T-cell (primary cell): ENCODE measurements around the gene FSHR. TPM values are rescaled to one million over a fixed set of nuclear protein-coding genes. Genes with fewer than 3 reads are reported as not detected.

Experiments
- ATAC-seq, 4 experiments: fragments of 200-7000 bp in 3 of 4; fragments of 150-1000 bp in 1 of 4; cut with Tn5 transposase; replicated peaks in 1 of 4; 1 replicate in 3 of 4; 2 replicates in 1 of 4; pipeline ENCODE4 v1.10.0; 2021; ENCODE audit warnings: moderate library complexity in 3 of 4, mild to moderate bottlenecking in 2 of 4, moderate number of reproducible peaks in 1 of 4
- CTCF ChIA-PET, 2 donors: fragments of 300-600 bp; sonication (Branson Sonifier 250); formaldehyde crosslinking; loops; one replicate each; lab custom pipeline; 2022; ENCODE audit warnings: antibody characterized with exemption in 2 of 2; lab: Charles Lee
- POLR2A ChIA-PET, 2 donors: fragments of 300-600 bp; sonication (Branson Sonifier 250); formaldehyde crosslinking; loops; one replicate each; lab custom pipeline; 2022; ENCODE audit warnings: antibody characterized with exemption in 2 of 2; lab: Charles Lee
- DNase-seq, 35 experiments: peaks; one replicate each; pipeline versions ENCODE4 v3.0.0 to v3.0.0-alpha.2; 2013 to 2023
- H3K27ac ChIP-seq: one replicate; pipeline ENCODE4 v1.5.1; 2013; ENCODE audit warnings: low read length
- H3K27me3 ChIP-seq, 2 experiments: replicated peaks in 1 of 2; 1 replicate in 1 of 2; 2 replicates in 1 of 2; pipeline versions ENCODE4 v1.6.1 to v1.7.0; 2013; ENCODE audit warnings: low read length in 1 of 2, mixed read lengths in 1 of 2; ENCODE audit not compliant: control insufficient read depth in 2 of 2, insufficient read depth in 2 of 2; ENCODE audit errors: extremely low read depth in 1 of 2
- H3K36me3 ChIP-seq, 2 donors: 1 replicate in 1 of 2; 2 replicates in 1 of 2; pipeline versions ENCODE4 v1.6.1 to v1.7.0; 2013; ENCODE audit warnings: low read length in 1 of 2; ENCODE audit not compliant: control insufficient read depth in 2 of 2, insufficient read depth in 1 of 2; ENCODE audit errors: extremely low read depth in 1 of 2
- H3K4me1 ChIP-seq, 2 experiments: 1 replicate in 1 of 2; 2 replicates in 1 of 2; pipeline versions ENCODE4 v1.6.1 to v1.7.0; 2013; ENCODE audit warnings: low read length in 2 of 2, mixed read lengths in 1 of 2; ENCODE audit not compliant: insufficient read depth in 2 of 2, control insufficient read depth in 1 of 2; ENCODE audit errors: extremely low read depth in 1 of 2
- H3K4me3 ChIP-seq, 2 donors: 1 replicate in 1 of 2; 2 replicates in 1 of 2; pipeline versions ENCODE4 v1.5.1 to v1.7.0; 2013; ENCODE audit warnings: mild to moderate bottlenecking in 2 of 2, low read length in 1 of 2, moderate library complexity in 1 of 2; ENCODE audit not compliant: control insufficient read depth in 1 of 2; ENCODE audit errors: extremely low read depth in 1 of 2
- H3K9me3 ChIP-seq: 2 replicates; pipeline ENCODE4 v1.7.0; 2013
- H3K27ac Mint-ChIP-seq, 2 donors: one replicate each; pipeline ENCODE4 v1.8.0; 2020 to 2021; ENCODE audit warnings: mild to moderate bottlenecking in 2 of 2, mixed read lengths in 2 of 2
- H3K27me3 Mint-ChIP-seq, 2 donors: one replicate each; pipeline ENCODE4 v1.8.0; 2021 to 2022; ENCODE audit warnings: mixed read lengths in 2 of 2
- H3K36me3 Mint-ChIP-seq: one replicate; pipeline ENCODE4 v1.8.0; 2021; ENCODE audit warnings: mixed read lengths
- H3K4me1 Mint-ChIP-seq, 3 donors: one replicate each; pipeline ENCODE4 v1.8.0; 2020 to 2022; ENCODE audit warnings: mixed read lengths in 3 of 3, mild to moderate bottlenecking in 1 of 3
- H3K4me3 Mint-ChIP-seq, 3 donors: one replicate each; pipeline ENCODE4 v1.8.0; 2020 to 2022; ENCODE audit warnings: mild to moderate bottlenecking in 3 of 3, mixed read lengths in 3 of 3, moderate library complexity in 3 of 3
- H3K9me3 Mint-ChIP-seq, 3 donors: one replicate each; pipeline ENCODE4 v1.8.0; 2020 to 2022; ENCODE audit warnings: mixed read lengths in 3 of 3
- WGBS: methylation state at CpG from one replicate; pipeline ENCODE4 v1.1.5; 2013; ENCODE audit warnings: missing lambda C conversion rate; ENCODE audit not compliant: insufficient coverage; 5-methylcytosine and 5-hydroxymethylcytosine counted together
- total RNA-seq, 35 experiments: library from RNA in 6 of 35; stranded (reverse) in 6 of 35; fragments of 120-200 nt in 1 of 35; gene quantifications; one replicate each; pipeline versions ENCODE4 v1.2.1 to v1.2.4 and lab custom pipeline; 2013 to 2026

The FSHR gene
- total RNA-seq, 5 donors from 2014 or later (not counting 1 experiment from before 2014, with no cell fraction given), result not detected

DNA sequence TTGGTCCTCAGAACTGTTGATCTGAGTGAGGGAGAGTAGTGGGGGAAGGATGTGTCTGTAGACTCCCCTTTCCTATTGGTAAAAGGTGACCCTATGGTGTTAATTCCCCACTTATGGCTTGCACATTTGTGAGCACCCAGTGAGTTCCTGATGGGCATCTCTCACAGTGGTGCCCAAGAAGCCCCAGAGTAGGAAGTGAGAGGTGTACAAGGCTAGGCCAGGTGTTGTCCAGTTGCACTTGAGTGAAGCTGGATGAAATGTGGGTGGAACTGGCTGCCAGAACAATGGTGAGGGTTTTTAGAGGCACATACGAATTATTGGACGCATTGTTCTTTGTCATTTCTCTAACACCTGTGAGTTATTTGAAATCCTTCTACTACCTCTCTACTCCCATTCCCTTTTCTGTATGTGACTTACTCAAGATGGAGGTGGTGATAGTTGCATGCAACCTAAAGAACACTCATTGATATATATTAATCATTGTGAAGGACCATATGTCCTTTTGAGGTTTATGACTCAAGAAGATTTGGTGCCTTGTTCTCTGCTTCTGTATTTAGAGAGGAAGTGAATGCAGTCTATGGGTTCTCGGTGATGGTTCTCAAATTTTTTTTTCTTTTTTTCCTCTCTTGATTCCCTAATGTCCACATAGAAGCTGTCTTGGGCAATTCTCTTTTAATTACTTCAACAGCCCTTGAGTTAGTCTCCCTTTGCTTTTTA lies 162.7 kb downstream of the FSHR start:
- no peak overlapping the region for H3K4me3 ChIP-seq
- H3K9me3 Mint-ChIP-seq, result peaks cover 0 to 6% (median 0%) of the 10 kb centered on the region in 3 donors
- CTCF ChIA-PET, result no interaction called here
- H3K27ac Mint-ChIP-seq, result no peak overlapping the region
- DNase-seq, result no peak
- H3K4me1 ChIP-seq, result no peaks in the 10 kb centered on the region
- H3K9me3 ChIP-seq, result no peaks in the 10 kb centered on the region
- H3K36me3 ChIP-seq, result no peaks in the 10 kb centered on the region
- POLR2A ChIA-PET, result no interaction called here
- no peak overlapping the region for H3K27ac ChIP-seq
- no CpG with 5 or more reads among the region's 3 CpGs for WGBS
- no peak for ATAC-seq
- H3K4me3 Mint-ChIP-seq, result no peak overlapping the region
- H3K4me1 Mint-ChIP-seq, result no peaks in the 10 kb centered on the region
- no peaks in the 10 kb centered on the region for H3K27me3 ChIP-seq
- no peaks in the 10 kb centered on the region for H3K27me3 Mint-ChIP-seq
- H3K36me3 Mint-ChIP-seq, result no peaks in the 10 kb centered on the region

DNA sequence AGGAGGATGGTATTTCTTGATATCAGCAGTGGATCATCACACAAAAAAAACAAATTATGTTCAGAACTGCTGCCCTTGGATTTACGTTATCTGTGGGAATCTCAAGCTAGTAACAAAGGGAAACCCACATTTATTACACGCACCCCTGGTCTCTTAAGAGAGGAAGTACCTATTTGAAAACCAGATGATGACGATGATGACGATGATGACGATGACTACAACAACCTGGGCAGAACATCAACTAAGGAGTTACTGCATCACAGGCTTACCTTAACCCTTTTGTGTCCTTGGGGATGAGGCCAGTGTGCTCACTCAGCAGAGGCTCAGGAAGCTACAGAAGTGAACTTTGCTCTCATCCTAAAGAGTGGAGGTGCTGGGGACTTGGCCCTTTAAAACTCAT lies 169.4 kb downstream of the FSHR start:
- DNase-seq (no peak), ATAC-seq (no peak)
- H3K36me3 Mint-ChIP-seq, result no peaks in the 10 kb centered on the region
- no peak overlapping the region for H3K4me3 ChIP-seq
- H3K27ac ChIP-seq, result no peak overlapping the region
- ChIA-PET POLR2A (no interaction called here), CTCF (no interaction called here)
- whole genome bisulfite sequencing, result 53% methylated on average over 2 of the region's 5 CpGs
- H3K4me1 Mint-ChIP-seq, result no peaks in the 10 kb centered on the region
- H3K4me3 Mint-ChIP-seq, result no peak overlapping the region
- H3K27ac Mint-ChIP-seq, result no peak overlapping the region
- no peaks in the 10 kb centered on the region for H3K9me3 ChIP-seq
- no peaks in the 10 kb centered on the region for H3K27me3 Mint-ChIP-seq
- no peaks in the 10 kb centered on the region for H3K4me1 ChIP-seq
- no peaks in the 10 kb centered on the region for H3K36me3 ChIP-seq
- no peaks in the 10 kb centered on the region for H3K9me3 Mint-ChIP-seq
- no peaks in the 10 kb centered on the region for H3K27me3 ChIP-seq

DNA sequence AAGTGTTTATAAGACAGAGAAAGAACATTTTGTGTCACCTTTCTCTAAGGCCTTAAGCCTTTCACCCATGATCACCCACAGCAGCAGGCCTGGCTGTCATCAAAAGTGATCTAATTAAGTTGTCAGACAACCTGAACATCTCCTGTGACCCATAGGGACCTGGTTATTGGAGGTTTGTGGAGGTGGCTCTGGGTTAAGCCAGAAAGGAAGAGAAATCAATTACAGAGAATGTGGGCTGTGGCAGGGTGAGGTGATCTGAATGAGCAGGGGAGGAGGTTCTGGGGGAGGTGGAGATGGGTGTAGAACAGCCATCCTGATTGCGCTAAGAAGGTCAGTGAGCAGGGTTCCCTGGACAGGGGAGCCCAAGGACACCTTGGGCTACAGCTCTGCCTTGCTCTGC lies 170.8 kb downstream of the FSHR start:
- Histone ChIP-seq H3K4me3 (no peak overlapping the region), H3K4me1 (no peaks in the 10 kb centered on the region), H3K27ac (no peak overlapping the region), H3K27me3 (no peaks in the 10 kb centered on the region), H3K36me3 (no peaks in the 10 kb centered on the region), H3K9me3 (no peaks in the 10 kb centered on the region)
- no peaks in the 10 kb centered on the region for H3K9me3 Mint-ChIP-seq
- WGBS, result 100% methylated on average over 1 of the region's 1 CpG
- peaks cover 0 to 4% of the 10 kb centered on the region in 2 donors for H3K27me3 Mint-ChIP-seq
- CTCF ChIA-PET, result no interaction called here
- no peak overlapping the region for H3K27ac Mint-ChIP-seq
- DNase-seq, result no peak
- no peaks in the 10 kb centered on the region for H3K36me3 Mint-ChIP-seq
- no peaks in the 10 kb centered on the region for H3K4me1 Mint-ChIP-seq
- POLR2A ChIA-PET, result no interaction called here
- H3K4me3 Mint-ChIP-seq, result no peak overlapping the region
- ATAC-seq, result no peak

DNA sequence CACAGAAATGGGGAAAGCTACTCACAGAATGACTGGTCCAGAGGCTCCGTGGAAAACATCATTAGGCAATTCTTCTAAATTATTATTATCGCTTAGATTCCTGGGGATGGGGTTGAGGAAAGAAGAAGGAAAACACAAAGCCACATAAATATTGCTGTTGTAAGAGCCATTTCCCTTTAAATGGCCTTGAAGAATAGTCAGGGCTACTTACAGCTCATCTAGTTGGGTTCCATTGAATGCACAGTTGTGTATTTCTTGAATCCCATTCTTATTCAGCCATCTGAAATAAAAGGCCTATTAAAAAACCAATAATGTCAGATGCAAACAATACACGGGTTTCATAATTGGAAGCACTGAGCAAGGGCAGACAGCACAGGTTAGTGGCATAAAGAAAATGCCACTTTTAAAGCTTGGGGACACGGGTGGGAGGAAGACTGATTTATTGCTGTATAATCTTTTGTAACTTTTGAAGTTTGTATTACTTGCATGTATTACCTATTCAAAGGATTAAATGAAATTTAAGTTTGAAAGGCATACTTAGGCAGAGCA lies 171.4 kb downstream of the FSHR start:
- POLR2A ChIA-PET, result no interaction called here
- Mint-ChIP-seq H3K27ac (no peak overlapping the region), H3K9me3 (no peaks in the 10 kb centered on the region), H3K36me3 (no peaks in the 10 kb centered on the region), H3K4me3 (no peak overlapping the region), H3K27me3 (peaks cover 0 to 4% of the 10 kb centered on the region in 2 donors), H3K4me1 (no peaks in the 10 kb centered on the region)
- no peak overlapping the region for H3K4me3 ChIP-seq
- no peak for ATAC-seq
- no peaks in the 10 kb centered on the region for H3K27me3 ChIP-seq
- H3K9me3 ChIP-seq, result no peaks in the 10 kb centered on the region
- H3K27ac ChIP-seq, result no peak overlapping the region
- H3K4me1 ChIP-seq, result no peaks in the 10 kb centered on the region
- no peak for DNase-seq
- no CpG with 5 or more reads among the region's 4 CpGs for WGBS
- H3K36me3 ChIP-seq, result no peaks in the 10 kb centered on the region
- CTCF ChIA-PET, result no interaction called here

DNA sequence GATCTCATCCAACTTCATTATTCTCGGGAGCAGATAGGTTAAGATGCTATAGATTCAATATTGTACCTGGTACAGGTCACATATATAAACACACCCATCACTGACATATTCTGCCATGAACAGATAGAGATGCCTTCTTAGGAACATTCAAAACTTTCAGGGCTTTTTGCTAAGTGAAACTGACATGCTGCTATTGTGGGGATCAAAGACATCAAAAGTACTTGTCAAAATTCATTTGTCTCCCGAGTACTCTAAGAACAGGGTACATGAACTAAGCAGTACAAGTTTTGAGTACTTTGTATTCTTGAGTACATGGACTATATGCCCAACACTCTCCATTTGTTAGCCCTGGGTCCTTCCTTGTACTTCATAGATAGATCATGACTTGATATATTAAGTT lies 173.5 kb downstream of the FSHR start:
- WGBS, result no CpG with 5 or more reads among the region's 2 CpGs
- Mint-ChIP-seq H3K9me3 (no peaks in the 10 kb centered on the region), H3K4me3 (no peak overlapping the region), H3K27me3 (peaks cover 0 to 7% of the 10 kb centered on the region in 2 donors), H3K27ac (no peak overlapping the region), H3K4me1 (no peaks in the 10 kb centered on the region), H3K36me3 (no peaks in the 10 kb centered on the region)
- DNase-seq (no peak), ATAC-seq (no peak)
- ChIA-PET CTCF (no interaction called here), POLR2A (no interaction called here)
- Histone ChIP-seq H3K9me3 (no peaks in the 10 kb centered on the region), H3K27ac (no peak overlapping the region), H3K36me3 (no peaks in the 10 kb centered on the region), H3K4me1 (no peaks in the 10 kb centered on the region), H3K27me3 (no peaks in the 10 kb centered on the region), H3K4me3 (no peak overlapping the region)

DNA sequence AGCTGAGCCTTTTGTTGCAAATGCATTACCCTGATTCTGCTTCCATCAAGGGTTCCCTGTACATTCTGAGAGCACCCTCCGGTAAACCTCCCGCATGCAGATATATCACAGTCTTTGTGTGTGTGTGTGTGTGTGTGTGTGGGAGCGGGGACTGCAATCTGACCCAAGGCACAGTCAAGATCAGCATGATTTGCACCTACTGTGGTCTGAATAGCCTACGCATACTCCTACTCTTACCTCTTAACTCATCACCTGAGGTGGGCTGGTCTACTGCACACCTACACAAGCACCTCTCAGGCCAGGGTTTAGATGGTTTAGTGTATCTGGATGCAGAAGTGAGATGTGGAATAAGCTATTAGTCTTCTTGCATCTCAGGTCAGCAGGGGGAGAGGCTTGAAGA lies 174.6 kb downstream of the FSHR start:
- H3K27ac Mint-ChIP-seq, result no peak overlapping the region
- Histone ChIP-seq H3K4me3 (no peak overlapping the region), H3K4me1 (no peaks in the 10 kb centered on the region), H3K36me3 (no peaks in the 10 kb centered on the region), H3K27me3 (no peaks in the 10 kb centered on the region), H3K27ac (no peak overlapping the region), H3K9me3 (no peaks in the 10 kb centered on the region)
- DNase-seq (no peak), ATAC-seq (no peak)
- WGBS, result no CpG with 5 or more reads among the region's 4 CpGs
- H3K27me3 Mint-ChIP-seq, result peaks cover 0 to 10% of the 10 kb centered on the region in 2 donors
- H3K36me3 Mint-ChIP-seq, result no peaks in the 10 kb centered on the region
- no peaks in the 10 kb centered on the region for H3K9me3 Mint-ChIP-seq
- ChIA-PET POLR2A (no interaction called here), CTCF (no interaction called here)
- no peaks in the 10 kb centered on the region for H3K4me1 Mint-ChIP-seq
- H3K4me3 Mint-ChIP-seq, result no peak overlapping the region
